ENCODE data around the gene CCL23.

- TF ChIP-seq EZH2 (IDR thresholded peaks at IDR 0.05) (no peak), POLR2AphosphoS5 (IDR thresholded peaks at IDR 0.05; ENCODE audit: borderline replicate concordance, low read depth, low read length) (no peak), FOXP2 (optimal IDR thresholded peaks at IDR 0.05; ENCODE audit: control extremely low read depth, extremely low read length, insufficient read depth) (no peak)
Observed at GRCh38 chr17:36030956-36031355, 13.2 kb upstream of the CCL23 start.
